DND-41 (cell line): ENCODE measurements around the gene FASTK.

ENCODE experiments used
- ATAC-seq: fragments of 200-7000 bp; cut with Tn5 transposase; 3 replicates; pipeline ENCODE4 v1.9.1; 2021; ENCODE audit warnings: low read depth; ENCODE audit not compliant: insufficient read depth
- DNase-seq: peaks from one replicate; pipeline ENCODE4 v3.0.0-alpha.2; 2020
- H2AFZ ChIP-seq: 2 replicates; pipeline ENCODE4 v1.6.0; 2012; ENCODE audit warnings: low read depth, low read length
- H3K27ac ChIP-seq: 2 replicates; pipeline ENCODE4 v1.5.1; 2012; ENCODE audit warnings: low read length, inconsistent platforms
- H3K27me3 ChIP-seq: fragments of 200-600 bp; sonication (generic); 2 replicates; pipeline ENCODE4 v1.6.0; 2012; ENCODE audit warnings: low read length, mild to moderate bottlenecking, inconsistent platforms; ENCODE audit not compliant: insufficient read depth, poor library complexity
- H3K36me3 ChIP-seq: 2 replicates; pipeline ENCODE4 v1.5.1; 2012; ENCODE audit warnings: low read length, inconsistent platforms; ENCODE audit not compliant: insufficient read depth
- H3K4me1 ChIP-seq: 2 replicates; pipeline ENCODE4 v1.5.1; 2012; ENCODE audit warnings: mild to moderate bottlenecking, low read length; ENCODE audit not compliant: insufficient read depth
- H3K4me2 ChIP-seq: 2 replicates; pipeline ENCODE4 v1.6.0; 2012; ENCODE audit warnings: mild to moderate bottlenecking, moderate library complexity, low read length, inconsistent platforms; ENCODE audit not compliant: insufficient read depth
- H3K4me3 ChIP-seq, 2 experiments: fragments of 200-600 bp in 1 of 2; shearing (Covaris generic) in 1 of 2; 2 replicates each; pipeline ENCODE4 v1.5.1; 2012 to 2016; ENCODE audit warnings: inconsistent platforms in 2 of 2, low read length in 2 of 2, mild to moderate bottlenecking in 2 of 2, low read depth in 1 of 2, moderate library complexity in 1 of 2
- H3K79me2 ChIP-seq: 2 replicates; pipeline ENCODE4 v1.6.0; 2012; ENCODE audit warnings: low read length, inconsistent platforms; ENCODE audit not compliant: insufficient read depth
- H3K9ac ChIP-seq: 2 replicates; pipeline ENCODE4 v1.6.0; 2012; ENCODE audit warnings: low read depth, mild to moderate bottlenecking, inconsistent platforms, low read length, moderate library complexity
- H3K9me3 ChIP-seq: 2 replicates; pipeline ENCODE4 v1.5.1; 2012; ENCODE audit warnings: low read length, moderate library complexity, mild to moderate bottlenecking, inconsistent platforms; ENCODE audit not compliant: insufficient read depth, severe bottlenecking
- H4K20me1 ChIP-seq: 2 replicates; pipeline ENCODE4 v1.6.0; 2012; ENCODE audit warnings: low read length; ENCODE audit not compliant: insufficient read depth
- EZH2 ChIP-seq: IDR thresholded peaks from 3 replicates; pipeline ENCODE4 v1.6.1; 2012; ENCODE audit warnings: borderline replicate concordance, low read depth, mild to moderate bottlenecking, moderate library complexity, low read length, inconsistent platforms; ENCODE audit not compliant: severe bottlenecking
- TF ChIP-seq, protein P1 (sequence below): IDR thresholded peaks from 2 replicates; pipeline ENCODE4 v1.5.1; 2012; ENCODE audit warnings: borderline replicate concordance, low read length, moderate library complexity, mild to moderate bottlenecking; ENCODE audit not compliant: poor library complexity, severe bottlenecking; ENCODE audit errors: extremely low read depth

The FASTK gene

DNA sequence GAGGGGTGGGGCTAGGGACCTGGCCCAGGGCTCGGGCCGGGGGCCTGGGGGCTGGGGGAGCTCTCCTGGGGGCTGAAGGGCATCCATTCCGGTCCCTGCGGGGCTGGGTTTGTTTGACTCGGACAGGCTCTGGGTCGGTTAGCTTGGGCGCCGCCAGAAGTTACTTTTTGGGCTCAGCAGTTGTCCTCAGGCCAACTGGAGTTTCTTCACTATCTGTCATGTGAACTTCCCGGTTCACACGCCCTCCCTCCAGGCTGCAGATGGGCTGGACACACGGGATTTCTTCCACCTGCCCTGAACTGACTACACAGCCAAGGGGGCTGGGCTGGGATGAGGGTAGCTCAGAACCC lies 17.4 kb downstream of the FASTK start:
- no peak for DNase-seq
- no peak overlapping the region for H2AFZ ChIP-seq
- H4K20me1 ChIP-seq = peaks cover 37% of the 10 kb centered on the region
- H3K4me3 ChIP-seq = no peak overlapping the region
- no peak overlapping the region for H3K4me2 ChIP-seq
- H3K27ac ChIP-seq = no peak overlapping the region
- H3K9me3 ChIP-seq = no peaks in the 10 kb centered on the region
- peaks cover 30% of the 10 kb centered on the region for H3K79me2 ChIP-seq
- H3K36me3 ChIP-seq = peaks cover 63% of the 10 kb centered on the region
- no peaks in the 10 kb centered on the region for H3K27me3 ChIP-seq
- no peak for ATAC-seq
- TF ChIP-seq EZH2 = no peak
- TF ChIP-seq, protein P1, sequence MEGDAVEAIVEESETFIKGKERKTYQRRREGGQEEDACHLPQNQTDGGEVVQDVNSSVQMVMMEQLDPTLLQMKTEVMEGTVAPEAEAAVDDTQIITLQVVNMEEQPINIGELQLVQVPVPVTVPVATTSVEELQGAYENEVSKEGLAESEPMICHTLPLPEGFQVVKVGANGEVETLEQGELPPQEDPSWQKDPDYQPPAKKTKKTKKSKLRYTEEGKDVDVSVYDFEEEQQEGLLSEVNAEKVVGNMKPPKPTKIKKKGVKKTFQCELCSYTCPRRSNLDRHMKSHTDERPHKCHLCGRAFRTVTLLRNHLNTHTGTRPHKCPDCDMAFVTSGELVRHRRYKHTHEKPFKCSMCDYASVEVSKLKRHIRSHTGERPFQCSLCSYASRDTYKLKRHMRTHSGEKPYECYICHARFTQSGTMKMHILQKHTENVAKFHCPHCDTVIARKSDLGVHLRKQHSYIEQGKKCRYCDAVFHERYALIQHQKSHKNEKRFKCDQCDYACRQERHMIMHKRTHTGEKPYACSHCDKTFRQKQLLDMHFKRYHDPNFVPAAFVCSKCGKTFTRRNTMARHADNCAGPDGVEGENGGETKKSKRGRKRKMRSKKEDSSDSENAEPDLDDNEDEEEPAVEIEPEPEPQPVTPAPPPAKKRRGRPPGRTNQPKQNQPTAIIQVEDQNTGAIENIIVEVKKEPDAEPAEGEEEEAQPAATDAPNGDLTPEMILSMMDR = no peak
- H3K9ac ChIP-seq = no peak overlapping the region
- peaks cover 40% of the 10 kb centered on the region for H3K4me1 ChIP-seq

DNA sequence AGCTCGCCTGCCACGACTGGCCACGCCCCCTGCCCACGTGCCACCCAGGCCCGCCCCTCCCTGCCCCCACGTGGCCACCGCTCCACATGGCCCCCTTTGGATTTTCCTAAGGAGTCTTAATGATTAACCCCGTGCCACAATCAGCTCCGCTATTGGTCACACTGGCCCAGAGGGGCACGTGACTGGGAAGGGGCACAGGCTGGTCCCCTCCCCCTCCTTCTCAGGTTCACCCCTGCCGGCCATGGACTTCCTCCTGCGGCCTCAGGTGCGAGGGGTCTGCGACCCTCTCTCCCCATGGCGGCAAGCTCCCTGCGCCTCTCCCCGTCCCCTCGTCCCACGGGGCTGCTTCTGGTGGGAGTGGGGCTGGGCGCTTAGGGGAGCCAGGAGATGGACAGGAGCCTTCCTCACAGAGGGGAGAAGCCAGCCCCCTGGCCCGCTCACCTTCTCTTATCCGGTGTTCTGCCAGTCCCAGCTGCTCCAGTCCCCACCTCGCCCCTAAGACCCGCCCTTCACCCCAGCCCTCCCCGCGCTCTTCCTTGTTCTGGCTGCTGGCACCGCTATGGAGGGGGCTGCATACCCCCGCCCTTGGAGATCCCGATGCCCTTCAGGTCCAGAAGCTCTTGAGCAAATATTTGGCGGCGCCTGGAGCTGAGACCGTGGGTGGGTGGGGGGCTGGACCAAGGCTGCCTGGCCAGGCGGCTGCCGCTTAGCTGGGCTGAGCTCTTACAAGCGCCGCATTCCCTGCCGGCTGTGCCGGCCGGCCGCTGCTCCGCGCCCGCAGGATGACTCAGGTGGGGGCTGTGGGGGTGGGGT lies 18.0 kb downstream of the FASTK start:
- Histone ChIP-seq H3K4me1 (peaks cover 40% of the 10 kb centered on the region), H3K27me3 (no peaks in the 10 kb centered on the region), H3K4me2 (no peak overlapping the region), H3K4me3 (no peak overlapping the region), H3K36me3 (peaks cover 57% of the 10 kb centered on the region), H3K9me3 (no peaks in the 10 kb centered on the region), H3K9ac (no peak overlapping the region), H2AFZ (no peak overlapping the region), H3K27ac (no peak overlapping the region), H4K20me1 (peaks cover 37% of the 10 kb centered on the region), H3K79me2 (peaks cover 30% of the 10 kb centered on the region)
- DNase-seq (no peak), ATAC-seq (no peak)
- TF ChIP-seq, protein P1 = no peak
- TF ChIP-seq EZH2 = no peak

DNA sequence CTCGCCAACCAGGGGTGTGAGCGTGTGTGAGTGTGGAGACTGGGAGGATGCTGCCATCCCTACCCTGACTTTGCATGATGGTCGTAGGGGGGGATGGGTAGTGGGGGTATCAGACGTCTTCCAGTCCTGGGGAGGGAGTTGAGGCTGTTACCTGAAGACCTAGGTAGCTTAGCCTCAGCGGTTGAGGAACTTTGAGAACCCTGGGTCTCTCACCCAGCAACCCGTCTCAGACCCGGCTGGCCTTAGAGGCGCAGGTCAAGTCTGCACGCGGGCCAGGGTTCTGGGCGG lies 18.6 kb downstream of the FASTK start:
- Histone ChIP-seq H3K4me1 (peaks cover 44% of the 10 kb centered on the region), H3K9ac (no peak overlapping the region; the same call in 1 of the 2 replicates), H3K9me3 (no peaks in the 10 kb centered on the region), H3K27ac (no peak overlapping the region), H4K20me1 (peaks cover 37% of the 10 kb centered on the region), H3K79me2 (peaks cover 35% of the 10 kb centered on the region), H2AFZ (no peak overlapping the region), H3K4me3 (no peak overlapping the region), H3K36me3 (peaks cover 52% of the 10 kb centered on the region), H3K4me2 (0 out of 2 replicates have a peak overlapping the region, but pooled peaks have one; percentile 96), H3K27me3 (no peaks in the 10 kb centered on the region)
- ATAC-seq = no peak
- DNase-seq = no peak
- TF ChIP-seq, protein P1 = no peak
